ENCODE data around the gene MXD3.
"Not testable (repeated sequence)": the region's sequence is repeated elsewhere in the genome, so short reads cannot be mapped to it uniquely, and the experiment has no call there.

MXD3 gene, protein sequence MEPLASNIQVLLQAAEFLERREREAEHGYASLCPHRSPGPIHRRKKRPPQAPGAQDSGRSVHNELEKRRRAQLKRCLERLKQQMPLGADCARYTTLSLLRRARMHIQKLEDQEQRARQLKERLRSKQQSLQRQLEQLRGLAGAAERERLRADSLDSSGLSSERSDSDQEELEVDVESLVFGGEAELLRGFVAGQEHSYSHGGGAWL

DNA sequence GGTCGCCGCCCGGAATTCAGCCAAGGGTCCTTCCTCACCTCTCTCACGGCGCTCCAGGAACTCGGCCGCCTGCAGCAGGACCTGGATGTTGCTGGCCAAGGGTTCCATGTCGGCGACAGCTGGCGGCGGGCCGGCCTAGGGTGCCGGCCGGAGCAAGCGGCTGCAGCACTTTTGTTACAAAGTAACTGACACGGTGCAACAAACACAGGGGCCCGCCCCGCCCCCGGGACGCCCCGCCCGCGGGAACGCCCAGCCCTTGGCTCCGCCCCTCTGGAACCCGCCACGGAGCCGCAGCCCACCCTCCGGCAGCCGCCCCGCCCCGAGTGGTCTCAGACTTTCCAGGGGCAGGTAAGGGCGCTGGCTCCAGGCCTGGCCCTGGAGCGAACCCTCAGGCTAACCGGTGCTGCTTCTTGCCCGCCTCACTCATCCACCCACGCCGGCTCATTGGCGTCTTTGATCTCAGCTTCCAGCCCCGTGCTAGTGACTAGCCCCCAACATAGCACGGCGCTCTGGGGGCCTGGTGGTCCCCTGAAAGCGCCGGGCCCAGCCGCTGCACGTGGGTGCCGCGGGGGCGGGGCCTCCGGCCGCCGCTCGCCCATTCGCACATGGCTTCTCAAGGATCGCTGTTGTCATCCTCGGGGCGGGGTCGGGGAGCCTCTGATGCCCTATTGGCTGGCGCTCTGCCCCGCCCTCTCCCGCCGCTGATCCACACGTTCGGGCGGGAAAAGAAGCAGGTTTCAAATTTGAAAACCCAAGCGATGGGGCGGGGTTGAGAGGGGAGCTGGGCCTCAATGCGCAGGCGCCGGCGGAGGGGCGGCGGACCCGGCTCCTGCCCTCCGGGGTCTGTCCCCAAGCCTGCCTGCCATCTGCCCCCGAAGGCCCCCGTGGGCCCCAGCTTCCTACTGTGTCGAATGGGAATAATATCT is at the start of gene MXD3:
Gene MXD3, minus strand, starts transcription at position 176 of the 926 bp plus-strand sequence. Its CDS starts 68 bp downstream, at position 108.
- peak; percentile 95 for DNase-seq (ENCODE audit: low spot score)

DNA sequence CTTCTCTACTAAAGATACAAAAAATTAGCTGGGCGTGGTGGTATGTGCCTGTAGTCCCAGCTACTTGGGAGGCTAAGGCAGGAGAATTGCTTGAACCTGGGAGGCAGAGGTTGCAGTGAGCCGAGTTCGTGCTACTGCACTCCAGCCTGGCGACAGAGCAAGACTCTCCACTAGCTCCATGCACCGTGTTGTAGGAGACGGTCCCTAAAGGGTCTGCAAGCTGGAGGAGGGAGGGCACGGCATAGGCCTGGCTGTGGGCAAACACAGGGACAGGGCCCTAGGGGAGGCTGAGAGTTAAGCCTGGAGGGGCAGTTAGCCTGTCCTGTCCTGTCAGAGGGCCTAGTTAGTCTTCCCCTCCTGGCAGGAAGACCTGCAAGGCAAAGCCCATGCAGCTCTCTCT is 49.0 kb upstream of the MXD3 start:
- not testable (repeated sequence) for DNase-seq (ENCODE audit: low spot score)

DNA sequence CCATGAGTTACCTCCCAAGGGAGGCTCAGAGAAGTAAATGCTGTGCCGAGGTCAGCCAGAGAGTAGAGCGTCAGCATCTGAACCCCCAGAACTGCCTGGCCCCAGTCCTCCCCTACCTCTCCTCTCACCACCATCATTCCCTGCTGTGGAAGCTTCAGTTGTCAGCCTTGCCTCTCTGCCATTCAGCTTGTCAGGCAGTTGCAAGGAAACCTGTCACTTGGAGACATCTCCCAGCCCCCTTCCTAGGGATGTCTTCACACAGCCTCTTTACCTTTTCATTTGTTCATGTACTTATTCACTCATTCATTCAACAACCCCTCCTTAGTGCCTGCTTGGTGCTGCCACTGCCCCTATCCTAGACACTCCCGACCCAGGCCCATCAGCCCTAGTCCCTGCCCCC is 48.2 kb upstream of the MXD3 start:
- no peak for DNase-seq (ENCODE audit: low spot score)

- DNase-seq (ENCODE audit: low spot score) = no peak
These were observed 47.8 kb upstream of the MXD3 start for GRCh38 chr5:177359451-177359851.

- DNase-seq (ENCODE audit: low spot score) = no peak
These were observed 46.7 kb upstream of the MXD3 start for GRCh38 chr5:177358370-177358819.

GRCh38 chr5:177357459-177358351 is 46.0 kb upstream of the MXD3 start, which contains the start of gene RGS14:
Gene RGS14, plus strand, starts transcription at chr5:177357924. Its CDS starts 101 bp downstream, at chr5:177358025.
- DNase-seq (ENCODE audit: low spot score) = no peak

- no peak for DNase-seq (ENCODE audit: low spot score)
These were observed 45.4 kb upstream of the MXD3 start for GRCh38 chr5:177357146-177357458.

- DNase-seq (ENCODE audit: low spot score) = no peak
These were observed 45.0 kb upstream of the MXD3 start for GRCh38 chr5:177356746-177357145.

GRCh38 chr5:177355868-177356168 is 44.1 kb upstream of the MXD3 start:
- DNase-seq (ENCODE audit: low spot score) = no peak

GRCh38 chr5:177355162-177355867 is 43.6 kb upstream of the MXD3 start:
- DNase-seq (ENCODE audit: low spot score) = no peak

- DNase-seq (ENCODE audit: low spot score) = no peak
These were observed 43.0 kb upstream of the MXD3 start for GRCh38 chr5:177354711-177355110.

DNA sequence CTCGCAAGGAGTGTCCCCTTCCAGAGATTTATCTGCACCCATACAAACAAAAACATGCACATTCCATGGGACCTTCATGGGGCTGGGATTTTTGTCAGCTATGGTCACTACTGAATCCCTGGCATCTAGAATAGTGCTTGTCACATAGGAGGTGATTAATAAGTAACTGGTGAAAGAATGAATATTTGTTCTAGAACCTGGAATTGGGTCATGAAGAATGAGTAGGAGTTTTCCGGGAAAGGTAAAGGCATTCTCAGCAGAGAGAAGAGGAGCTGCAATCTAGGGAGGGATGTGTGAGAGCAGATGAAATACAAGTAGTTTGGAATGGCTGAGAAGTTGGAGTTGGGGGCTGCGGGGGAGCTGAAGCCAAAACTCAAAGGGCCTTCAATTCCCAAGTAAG is 42.6 kb upstream of the MXD3 start:
- no peak for DNase-seq (ENCODE audit: low spot score)

GRCh38 chr5:177353093-177353492 is 41.4 kb upstream of the MXD3 start:
- no peak for DNase-seq (ENCODE audit: low spot score)

DNA sequence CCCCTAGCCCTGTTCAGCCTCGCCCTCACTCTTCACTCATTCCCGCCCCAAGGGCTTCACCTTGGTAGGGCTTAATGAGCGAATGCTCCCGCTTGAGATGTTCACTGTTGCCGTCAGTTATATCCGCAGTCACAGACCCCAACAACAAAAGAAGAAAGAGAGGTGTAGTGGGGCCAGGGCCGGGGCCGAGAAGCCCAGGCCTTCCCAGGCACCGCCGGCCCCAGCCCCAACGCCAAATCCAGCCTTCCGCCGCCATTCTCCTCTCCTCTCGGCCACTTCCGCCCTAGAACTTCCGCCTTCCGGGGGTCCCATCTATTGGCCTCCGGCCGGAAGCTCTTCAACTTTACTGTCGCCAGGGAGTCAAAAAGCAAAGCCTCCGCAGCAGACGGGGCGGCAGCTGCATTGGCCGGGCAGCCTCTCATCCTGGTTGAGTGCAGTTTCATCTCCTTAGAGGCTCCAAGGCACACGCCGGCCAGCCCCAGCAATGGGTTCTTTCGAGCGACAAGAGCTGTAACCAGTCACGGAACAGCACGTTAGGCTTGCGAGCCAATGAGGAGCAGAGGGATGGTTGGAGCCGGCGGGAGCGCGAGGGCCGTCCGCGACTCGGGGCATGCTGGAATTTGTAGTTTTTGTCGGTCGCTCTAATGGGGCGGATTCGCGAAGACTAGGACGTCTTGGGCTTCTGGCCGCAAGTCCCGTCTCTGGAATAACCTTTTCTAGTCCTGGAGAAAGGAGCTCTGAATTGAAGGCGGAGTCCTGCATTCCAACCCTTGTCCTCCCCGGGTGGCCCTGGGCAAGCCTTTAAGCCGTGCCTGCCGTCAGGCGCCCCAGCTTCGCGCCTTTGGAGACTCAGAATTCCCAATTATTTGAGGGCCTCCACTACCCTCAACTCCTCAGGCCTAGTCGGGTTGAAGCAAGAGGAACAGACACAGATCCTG is 40.0 kb upstream of the MXD3 start, which contains the start of gene LMAN2:
Gene LMAN2, minus strand, starts transcription at position 277 of the 938 bp plus-strand sequence. Its CDS starts 21 bp downstream, at position 256.
- DNase-seq (ENCODE audit: low spot score) = peak; percentile 94

DNA sequence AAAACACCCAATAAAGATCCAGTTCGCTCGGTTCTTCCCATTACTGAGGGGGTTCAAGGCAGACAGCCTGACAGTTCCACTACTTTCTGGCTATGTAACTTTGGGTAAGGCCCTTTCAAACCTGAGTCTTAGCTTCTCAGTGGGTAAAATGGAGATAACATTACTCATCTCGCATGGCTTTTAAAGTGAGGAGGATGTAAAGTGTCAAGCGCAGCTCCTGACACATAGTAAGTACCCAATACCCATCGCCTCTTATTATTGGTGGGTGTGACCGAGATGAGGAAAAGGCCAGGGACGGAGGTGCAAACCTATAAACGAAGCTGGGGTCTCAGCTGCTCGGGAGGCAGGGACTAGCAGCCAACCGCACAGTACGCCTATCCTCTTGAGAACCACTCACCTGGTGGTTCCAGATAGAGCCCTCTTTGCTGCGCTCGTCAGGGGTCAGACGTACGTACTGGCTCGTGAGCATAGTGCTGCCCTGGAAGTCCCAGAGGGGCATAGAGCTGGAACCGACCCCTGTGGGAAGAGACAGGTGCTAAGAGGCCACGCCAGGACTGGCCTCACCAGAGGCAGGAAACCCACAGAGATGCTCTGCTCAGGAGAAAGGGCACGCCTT is 39.2 kb upstream of the MXD3 start:
- no peak for DNase-seq (ENCODE audit: low spot score)

DNA sequence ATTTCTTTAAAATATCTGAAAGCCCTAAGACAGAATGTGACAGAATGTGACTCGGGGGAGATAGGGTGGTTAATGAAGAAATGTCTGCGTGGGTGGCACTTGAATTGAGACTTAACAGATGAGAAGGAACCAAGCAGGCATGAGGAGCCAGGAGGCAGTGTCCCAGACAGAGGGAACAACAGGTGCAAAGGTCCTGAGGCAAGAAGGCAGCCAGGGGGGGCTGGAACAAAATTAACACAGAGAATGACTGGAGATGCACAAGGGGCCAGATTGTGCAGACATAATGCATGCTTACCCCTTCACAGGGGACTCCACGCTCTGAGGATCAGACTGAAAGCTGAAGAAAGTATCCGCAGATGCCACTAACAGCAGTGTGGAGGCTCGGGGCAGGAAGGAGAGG is 38.1 kb upstream of the MXD3 start:
- no peak for DNase-seq (ENCODE audit: low spot score)

GRCh38 chr5:177349362-177349647 is 37.6 kb upstream of the MXD3 start:
- no peak for DNase-seq (ENCODE audit: low spot score)

DNA sequence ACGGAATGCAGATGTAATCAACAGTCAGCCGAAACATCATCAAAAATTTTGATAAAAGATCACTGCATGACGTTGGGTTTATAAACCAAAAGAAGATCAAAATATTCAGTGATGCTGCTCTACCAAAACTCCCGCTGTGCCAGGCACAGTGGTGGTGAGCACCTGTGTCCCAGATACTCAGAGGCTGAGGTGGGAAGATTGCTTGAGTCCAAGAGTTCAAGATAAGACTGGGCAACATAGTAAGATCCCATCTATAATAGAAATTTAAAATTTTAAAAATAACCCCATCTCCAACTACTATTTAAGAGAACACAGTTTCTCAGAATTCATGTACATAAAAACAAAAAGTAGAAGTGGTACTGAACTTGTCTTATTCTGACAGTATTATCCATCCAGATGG is 36.0 kb upstream of the MXD3 start:
- no peak for DNase-seq (ENCODE audit: low spot score)

- no peak for DNase-seq (ENCODE audit: low spot score)
These were observed 35.1 kb upstream of the MXD3 start for GRCh38 chr5:177346820-177347219.

DNA sequence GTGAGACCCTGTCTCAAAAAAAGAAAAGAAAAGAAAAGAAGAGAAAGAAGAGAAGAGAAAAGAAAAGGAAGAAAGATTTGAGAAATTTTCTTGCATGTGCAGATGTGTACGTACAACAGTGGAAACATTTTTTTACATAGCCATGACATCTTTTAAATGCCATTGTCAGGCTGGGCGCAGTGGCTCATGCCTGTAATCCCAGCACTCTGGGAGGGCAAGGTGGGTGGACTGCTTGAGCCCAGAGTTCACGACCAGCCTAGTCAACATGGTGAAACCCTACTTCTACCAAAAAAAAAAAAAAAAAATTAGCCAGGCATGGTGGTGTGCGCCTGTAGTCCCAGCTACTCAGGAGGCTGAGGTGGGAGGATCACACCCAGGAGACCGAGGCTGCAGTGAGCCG is 33.2 kb upstream of the MXD3 start:
- no peak for DNase-seq (ENCODE audit: low spot score)
